Smooth muscle cell (in vitro differentiated cells): ENCODE measurements around the gene NDRG3. TPM values are rescaled to one million over a fixed set of nuclear protein-coding genes. Genes with fewer than 3 reads are reported as not detected.

Experiments
- DNase-seq: peaks from one replicate; lab custom pipeline; 2025; ENCODE audit not compliant: unreplicated experiment; lab: John Stamatoyannopoulos, UW
- H2AFZ ChIP-seq: fragments of 200-600 bp; sonication (generic); 2 replicates; pipeline ENCODE4 v1.6.0; 2016; ENCODE audit warnings: antibody characterized with exemption, low read depth, mild to moderate bottlenecking
- H3F3A ChIP-seq: fragments of 200-600 bp; sonication (generic); 2 replicates; pipeline ENCODE4 v1.6.0; 2017; ENCODE audit warnings: antibody characterized with exemption, low read depth
- H3K27ac ChIP-seq: fragments of 200-600 bp; sonication (generic); 2 replicates; pipeline ENCODE4 v1.5.1; 2016; ENCODE audit warnings: low read depth, mild to moderate bottlenecking
- H3K27me3 ChIP-seq: fragments of 200-600 bp; sonication (generic); 2 replicates; pipeline ENCODE4 v1.6.1; 2016; ENCODE audit warnings: low read depth, mild to moderate bottlenecking
- H3K36me3 ChIP-seq: fragments of 200-600 bp; sonication (generic); 2 replicates; pipeline ENCODE4 v1.5.1; 2016; ENCODE audit warnings: low read depth
- H3K4me1 ChIP-seq: fragments of 200-600 bp; sonication (generic); 2 replicates; pipeline ENCODE4 v1.5.1; 2016; ENCODE audit warnings: low read depth
- H3K4me2 ChIP-seq: fragments of 200-600 bp; sonication (generic); 2 replicates; pipeline ENCODE4 v1.6.0; 2016; ENCODE audit warnings: mild to moderate bottlenecking
- H3K4me3 ChIP-seq: fragments of 200-600 bp; sonication (generic); 2 replicates; pipeline ENCODE4 v1.5.1; 2016; ENCODE audit warnings: mild to moderate bottlenecking
- H3K79me2 ChIP-seq: fragments of 200-600 bp; sonication (generic); 2 replicates; pipeline ENCODE4 v1.6.0; 2016; ENCODE audit warnings: low read depth, mild to moderate bottlenecking
- H3K9ac ChIP-seq: fragments of 200-600 bp; sonication (generic); 2 replicates; pipeline ENCODE4 v1.6.0; 2016; ENCODE audit warnings: low read depth
- H3K9me3 ChIP-seq: fragments of 200-600 bp; sonication (generic); replicated peaks from 2 replicates; pipeline ENCODE4 v1.5.1; 2016; ENCODE audit warnings: low read depth
- H4K20me1 ChIP-seq: fragments of 200-600 bp; sonication (generic); 2 replicates; pipeline ENCODE4 v1.6.0; 2016; ENCODE audit warnings: low read depth
- WGBS: methylation state at CpG from one replicate; pipeline ENCODE4 v1.1.7; 2016; ENCODE audit warnings: low lambda C conversion rate; 5-methylcytosine and 5-hydroxymethylcytosine counted together
- polyA plus RNA-seq: library from polyadenylated mRNA; unstranded; fragments of >200 nt; fragmentation: Nextera tagmentation; extraction: Ambion mirVana; gene quantifications from 2 replicates; pipeline ENCODE4 v1.2.1, GENCODE V29; 2016
- total RNA-seq: library from RNA; depleted of rRNA; stranded (reverse); fragments of >200 nt; gene quantifications from 2 replicates; pipeline ENCODE4 v1.2.3, GENCODE V29; 2014
- TF ChIP-seq, protein P1 (sequence below): fragments of 200-600 bp; sonication (generic); IDR thresholded peaks from 2 replicates; pipeline ENCODE4 v1.5.1; 2017; ENCODE audit warnings: borderline replicate concordance, mild to moderate bottlenecking, antibody characterized with exemption; ENCODE audit not compliant: insufficient read depth, poor library complexity, severe bottlenecking

Gene NDRG3
- total and polyA plus RNA-seq, 2 experiments from 2014 or later = 13.4 to 14.6 TPM

DNA sequence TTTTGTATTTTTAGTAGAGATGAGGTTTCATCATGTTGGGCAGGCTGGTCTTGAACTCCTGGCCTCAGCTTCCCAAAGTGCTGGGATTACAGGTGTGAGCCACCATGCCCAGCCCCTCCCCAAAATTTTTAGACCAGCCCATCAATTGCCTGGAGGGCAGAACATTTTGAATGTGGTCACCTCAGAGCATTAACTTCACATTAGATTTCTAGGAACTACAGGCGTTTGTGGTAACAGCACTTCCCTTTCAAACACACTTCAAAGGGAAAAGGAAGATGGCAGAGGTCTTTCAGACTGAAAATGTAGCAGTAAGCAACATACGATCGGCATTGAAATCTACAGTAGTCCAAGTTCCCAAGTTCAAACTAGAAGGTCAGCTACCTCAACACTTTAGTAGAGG, 87.6 kb downstream of the NDRG3 start:
- no peaks in the 10 kb centered on the region for H3K27me3 ChIP-seq
- H3K36me3 ChIP-seq = no peaks in the 10 kb centered on the region
- no peaks in the 10 kb centered on the region for H3F3A ChIP-seq
- 94% methylated on average over 3 of the region's 3 CpGs for whole genome bisulfite sequencing
- H3K79me2 ChIP-seq = no peaks in the 10 kb centered on the region
- H4K20me1 ChIP-seq = no peaks in the 10 kb centered on the region
- no peak overlapping the region for H3K4me2 ChIP-seq
- DNase-seq = no peak
- no peaks in the 10 kb centered on the region for H3K9me3 ChIP-seq
- no peaks in the 10 kb centered on the region for H3K4me1 ChIP-seq
- H3K4me3 ChIP-seq = no peak overlapping the region
- no peak overlapping the region for H2AFZ ChIP-seq
- TF ChIP-seq, protein P1, sequence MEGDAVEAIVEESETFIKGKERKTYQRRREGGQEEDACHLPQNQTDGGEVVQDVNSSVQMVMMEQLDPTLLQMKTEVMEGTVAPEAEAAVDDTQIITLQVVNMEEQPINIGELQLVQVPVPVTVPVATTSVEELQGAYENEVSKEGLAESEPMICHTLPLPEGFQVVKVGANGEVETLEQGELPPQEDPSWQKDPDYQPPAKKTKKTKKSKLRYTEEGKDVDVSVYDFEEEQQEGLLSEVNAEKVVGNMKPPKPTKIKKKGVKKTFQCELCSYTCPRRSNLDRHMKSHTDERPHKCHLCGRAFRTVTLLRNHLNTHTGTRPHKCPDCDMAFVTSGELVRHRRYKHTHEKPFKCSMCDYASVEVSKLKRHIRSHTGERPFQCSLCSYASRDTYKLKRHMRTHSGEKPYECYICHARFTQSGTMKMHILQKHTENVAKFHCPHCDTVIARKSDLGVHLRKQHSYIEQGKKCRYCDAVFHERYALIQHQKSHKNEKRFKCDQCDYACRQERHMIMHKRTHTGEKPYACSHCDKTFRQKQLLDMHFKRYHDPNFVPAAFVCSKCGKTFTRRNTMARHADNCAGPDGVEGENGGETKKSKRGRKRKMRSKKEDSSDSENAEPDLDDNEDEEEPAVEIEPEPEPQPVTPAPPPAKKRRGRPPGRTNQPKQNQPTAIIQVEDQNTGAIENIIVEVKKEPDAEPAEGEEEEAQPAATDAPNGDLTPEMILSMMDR = no peak
- no peak overlapping the region for H3K9ac ChIP-seq
- H3K27ac ChIP-seq = no peak overlapping the region

DNA sequence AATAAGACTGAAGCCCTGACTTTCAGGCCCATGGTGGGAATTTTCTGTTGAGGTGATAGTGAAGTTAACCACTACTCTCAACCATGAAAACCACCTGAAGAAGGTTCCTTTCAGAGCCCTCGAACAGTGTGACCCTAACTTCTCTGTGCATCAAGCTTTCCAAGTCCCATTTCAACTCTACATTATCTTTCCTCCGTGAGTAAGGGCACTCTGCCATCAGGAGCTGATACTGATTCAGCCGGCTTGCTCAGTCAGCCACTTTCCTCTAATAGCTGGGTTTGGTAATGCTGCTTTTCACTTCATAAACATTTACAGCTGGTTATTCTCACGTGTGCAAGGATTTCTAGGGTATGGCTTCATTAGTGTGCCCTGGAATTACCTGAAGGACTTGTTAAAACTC, 89.2 kb downstream of the NDRG3 start:
- H3K4me1 ChIP-seq = no peaks in the 10 kb centered on the region
- no peak overlapping the region for H3K4me3 ChIP-seq
- WGBS = 76% methylated on average over 4 of the region's 4 CpGs
- H3K9me3 ChIP-seq = no peaks in the 10 kb centered on the region
- TF ChIP-seq, protein P1 = no peak
- H2AFZ ChIP-seq = no peak overlapping the region
- no peaks in the 10 kb centered on the region for H3F3A ChIP-seq
- no peak overlapping the region for H3K9ac ChIP-seq
- no peak for DNase-seq
- no peak overlapping the region for H3K4me2 ChIP-seq
- H3K27ac ChIP-seq = no peak overlapping the region
- no peaks in the 10 kb centered on the region for H4K20me1 ChIP-seq
- H3K36me3 ChIP-seq = no peaks in the 10 kb centered on the region
- H3K79me2 ChIP-seq = no peaks in the 10 kb centered on the region
- no peaks in the 10 kb centered on the region for H3K27me3 ChIP-seq

DNA sequence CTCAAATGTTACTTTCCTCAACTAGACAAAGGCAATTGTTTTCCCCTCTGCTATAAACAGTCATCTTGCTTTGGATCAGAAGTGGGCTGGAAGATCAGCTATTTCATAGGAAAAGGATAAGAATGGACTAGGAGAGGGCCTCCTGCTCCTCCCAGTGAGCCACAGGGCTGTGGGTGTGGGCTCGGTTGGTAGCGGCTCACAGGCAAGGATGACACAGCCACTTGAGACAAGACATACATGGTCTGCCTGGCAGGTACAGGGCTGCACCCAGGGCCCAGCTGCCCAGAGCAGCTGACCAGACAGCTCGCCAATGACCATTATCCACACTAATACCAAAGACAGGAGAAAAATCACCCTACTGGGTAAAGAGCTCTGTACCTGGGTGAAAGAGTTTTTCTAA, 90.9 kb downstream of the NDRG3 start:
- TF ChIP-seq, protein P1 = no peak
- Histone ChIP-seq H2AFZ (no peak overlapping the region), H3K4me2 (no peak overlapping the region), H4K20me1 (no peaks in the 10 kb centered on the region), H3K4me3 (no peak overlapping the region), H3K9ac (no peak overlapping the region), H3K4me1 (no peaks in the 10 kb centered on the region), H3K27me3 (no peaks in the 10 kb centered on the region), H3K36me3 (no peaks in the 10 kb centered on the region), H3K27ac (no peak overlapping the region), H3K79me2 (no peaks in the 10 kb centered on the region), H3F3A (no peaks in the 10 kb centered on the region), H3K9me3 (no peaks in the 10 kb centered on the region)
- DNase-seq = no peak
- 85% methylated on average over 3 of the region's 3 CpGs for WGBS

DNA sequence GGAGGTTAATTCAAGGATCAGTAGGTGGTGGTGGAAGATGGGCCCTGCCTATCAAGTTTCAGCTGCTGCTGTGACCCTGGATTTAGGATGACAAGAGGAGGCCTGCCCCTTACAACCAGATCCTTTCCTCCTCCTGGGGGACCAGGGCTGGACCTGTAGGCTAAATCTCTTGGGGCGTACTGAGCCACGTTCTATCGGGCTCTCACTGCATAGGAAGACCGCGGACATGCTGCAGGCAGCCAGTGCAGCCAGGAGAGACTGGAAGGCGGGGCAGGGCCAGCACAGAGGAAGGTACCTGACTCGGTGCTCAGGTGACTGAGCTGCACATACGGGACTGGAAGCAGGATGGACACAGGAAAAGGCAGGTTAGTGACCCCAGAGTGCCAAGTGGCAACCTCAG, 91.4 kb downstream of the NDRG3 start:
- Histone ChIP-seq H3K79me2 (no peaks in the 10 kb centered on the region), H3K4me3 (no peak overlapping the region), H4K20me1 (no peaks in the 10 kb centered on the region), H2AFZ (no peak overlapping the region), H3K27ac (no peak overlapping the region), H3K27me3 (no peaks in the 10 kb centered on the region), H3K4me2 (no peak overlapping the region), H3K9ac (no peak overlapping the region), H3K36me3 (no peaks in the 10 kb centered on the region), H3K4me1 (no peaks in the 10 kb centered on the region), H3F3A (no peaks in the 10 kb centered on the region), H3K9me3 (no peaks in the 10 kb centered on the region)
- no peak for DNase-seq
- TF ChIP-seq, protein P1 = no peak
- 95% methylated on average over 8 of the region's 8 CpGs for WGBS
